ENCODE data around the gene IGSF23.

GRCh38 chr19:44682807-44683206, 69.4 kb downstream of the IGSF23 start:
- TF ChIP-seq CTCF (IDR thresholded peaks at IDR 0.05), result no peak
- TF ChIP-seq POLR2A (IDR thresholded peaks at IDR 0.05), result no peak

All from Peyer's patch (tissue), 4 donors.